ENCODE measurements around the gene AP3S2. TPM values are rescaled to one million over a fixed set of nuclear protein-coding genes. Genes with fewer than 3 reads are reported as not detected.

Gene AP3S2
- total RNA-seq (2022; extraction: Qiagen RNA extraction), result 34.8 to 82.2 TPM (median 38.8 TPM) in 5 replicates

DNA sequence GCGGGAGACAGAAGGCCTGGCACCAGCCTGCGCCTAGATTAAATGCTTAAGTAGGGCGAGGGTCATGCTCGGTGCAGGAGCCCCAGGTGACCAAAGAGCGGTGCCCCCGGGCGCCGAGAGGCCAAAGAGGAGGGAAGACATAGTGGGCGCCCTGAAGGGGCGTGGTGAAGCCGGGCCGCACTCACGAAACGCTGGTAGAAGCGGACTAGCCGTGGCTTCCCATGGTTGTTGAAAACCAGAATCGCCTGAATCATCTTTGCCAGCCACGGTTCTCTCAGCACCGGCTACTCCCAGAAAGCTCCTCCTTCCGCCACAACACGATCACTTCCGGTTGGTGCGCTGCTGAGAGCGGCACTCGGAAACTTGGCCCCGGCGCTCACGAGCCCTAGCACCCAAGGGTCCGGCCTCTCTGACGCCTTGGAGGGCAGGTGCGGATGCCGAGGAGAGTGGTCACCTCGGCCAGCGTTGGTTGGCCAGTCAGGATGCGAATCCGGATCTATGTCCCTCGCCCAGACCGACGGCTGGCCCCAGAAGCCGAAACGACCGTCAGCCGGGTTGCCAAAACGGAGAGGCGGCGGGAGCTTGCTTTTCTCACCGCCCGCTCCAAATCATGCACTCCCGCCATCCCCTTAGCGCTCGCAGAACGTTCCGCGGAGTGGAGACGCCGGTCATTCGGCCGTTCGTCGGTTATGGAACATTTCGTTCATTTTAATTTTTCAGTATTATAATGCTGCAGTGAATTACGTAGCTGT lies at the start of gene AP3S2:
AP3S2 (minus strand) TSS at position 299 of the 752 bp plus-strand sequence; CDS start at position 254, 45 bp downstream.

DNA sequence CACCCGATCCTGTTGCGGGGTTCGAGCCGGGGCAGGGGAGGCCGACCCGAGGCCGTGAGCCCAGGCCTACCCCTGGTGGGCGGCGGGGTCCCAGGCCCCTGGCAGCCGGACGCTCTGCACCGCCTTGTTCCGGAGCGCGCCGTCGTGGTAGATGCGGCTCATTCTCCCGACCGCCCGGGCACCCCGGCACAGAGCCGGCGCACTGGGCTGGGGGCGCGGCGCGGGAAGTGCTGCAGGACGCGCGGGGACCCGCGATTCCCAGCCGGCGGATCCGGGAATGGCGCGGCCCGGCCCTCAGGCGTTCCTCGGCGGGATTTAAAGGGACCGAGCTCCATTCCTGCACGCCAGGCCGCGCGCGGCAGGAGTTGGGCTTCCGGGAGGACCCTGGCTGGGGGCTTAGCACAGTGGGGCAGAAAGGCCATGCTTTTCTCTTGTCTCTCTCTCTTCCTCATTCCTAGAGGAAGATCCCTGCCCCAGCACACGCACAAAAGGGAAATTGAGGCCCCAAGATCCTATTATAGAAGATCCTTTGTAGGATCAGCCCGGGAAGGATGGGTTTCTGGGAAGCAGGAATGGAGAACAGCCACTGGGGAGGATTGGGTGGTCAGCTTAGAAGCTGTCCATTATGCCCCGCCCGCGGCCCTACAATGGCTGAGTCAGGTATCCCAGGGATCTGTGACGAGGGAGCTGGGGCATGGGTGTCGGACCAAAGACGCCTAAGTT lies 19.0 kb upstream of the AP3S2 start, which contains the start of gene ARPIN:
ARPIN (minus strand) TSS at position 279 of the 723 bp plus-strand sequence; CDS start at position 162, 117 bp downstream.

Other genes starting within 250 kb of the AP3S2 start
- 3.5 to 5.1 TPM (median 4.4 TPM) in 5 replicates for gene KIF7, start 238.5 kb downstream of the AP3S2 start, total RNA-seq (2022; extraction: Qiagen RNA extraction)
- gene PLIN1, start 214.6 kb downstream of the AP3S2 start, total RNA-seq (2022; extraction: Qiagen RNA extraction), result 0.06 to 0.25 TPM (median 0.08 TPM) in 5 replicates
- 5.9 to 7.4 TPM (median 7.0 TPM) in 5 replicates for gene PEX11A, start 203.2 kb downstream of the AP3S2 start, total RNA-seq (2022; extraction: Qiagen RNA extraction)
- gene WDR93, start 203.2 kb downstream of the AP3S2 start, total RNA-seq (2022; extraction: Qiagen RNA extraction), result 0.11 to 0.23 TPM (median 0.14 TPM) in 5 replicates
- gene MESP1, start 142.7 kb downstream of the AP3S2 start, total RNA-seq (2022; extraction: Qiagen RNA extraction), result 1.7 to 8.5 TPM (median 8.0 TPM) in 5 replicates
- gene MESP2, start 117.7 kb downstream of the AP3S2 start, total RNA-seq (2022; extraction: Qiagen RNA extraction), result 0.10 to 0.81 TPM (median 0.47 TPM) in 5 replicates
- gene ANPEP, start 79.1 kb downstream of the AP3S2 start, total RNA-seq (2022; extraction: Qiagen RNA extraction), result 37.6 to 48.1 TPM (median 44.0 TPM) in 5 replicates
- gene ARPIN, start 19.0 kb upstream of the AP3S2 start, total RNA-seq (2022; extraction: Qiagen RNA extraction), result 10.3 to 13.7 TPM (median 12.1 TPM) in 5 replicates
- gene ZNF710, start 107.3 kb upstream of the AP3S2 start, total RNA-seq (2022; extraction: Qiagen RNA extraction), result 11.9 to 18.5 TPM (median 15.3 TPM) in 5 replicates
- gene IDH2, start 208.5 kb upstream of the AP3S2 start, total RNA-seq (2022; extraction: Qiagen RNA extraction), result 38.9 to 50.3 TPM (median 43.4 TPM) in 5 replicates